ENCODE results near the gene GPC3. TPM values are rescaled to one million over a fixed set of nuclear protein-coding genes. Genes with fewer than 3 reads are reported as not detected.

The GPC3 gene
- total RNA-seq, 6 donors from 2014 or later, result 9.4 to 111 (median 57.6) TPM

GRCh38 chrX:133601116-133601515, 384.3 kb downstream of the GPC3 start:
- H3K4me1 ChIP-seq, result no peaks in the 10 kb centered on the region
- no peak overlapping the region for H3K4me3 ChIP-seq
- H3K27me3 ChIP-seq, result no peaks in the 10 kb centered on the region
- ATAC-seq (ENCODE audit: low FRiP score in 2 of 2) (no peak), DNase-seq (no peak)
- H3K9me3 ChIP-seq, result no peaks in the 10 kb centered on the region
- TF ChIP-seq CTCF (IDR thresholded peaks at IDR 0.05) (no peak), EP300 (IDR thresholded peaks at IDR 0.05) (no peak), POLR2A (IDR thresholded peaks at IDR 0.05) (no peak), POLR2AphosphoS5 (IDR thresholded peaks at IDR 0.05) (no peak)
- no peak overlapping the region for H3K27ac ChIP-seq
- 59 to 69% methylated on average over 4 of the region's 4 CpGs for WGBS, 2 donors
- no peaks in the 10 kb centered on the region for H3K36me3 ChIP-seq

DNA sequence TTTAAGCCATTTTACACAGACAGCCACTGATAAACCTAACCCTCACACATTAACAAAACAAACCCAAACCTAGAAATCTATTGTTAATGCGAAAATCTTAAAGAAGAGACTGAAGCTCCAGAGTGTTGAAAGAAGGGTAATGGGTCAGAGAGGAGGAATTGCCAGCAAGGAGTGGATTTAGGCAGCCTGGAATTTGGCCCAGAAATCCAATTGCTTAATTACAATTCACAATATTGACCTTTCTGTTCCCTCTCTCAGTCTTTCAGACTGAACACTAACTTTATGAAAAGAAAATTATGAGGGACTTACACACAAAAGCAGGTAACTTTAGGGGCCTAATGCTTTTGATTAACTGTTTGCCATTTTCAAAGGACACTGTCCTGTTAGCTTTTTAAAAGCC, 384.9 kb downstream of the GPC3 start:
- no peak for ATAC-seq (ENCODE audit: low FRiP score in 2 of 2)
- H3K27ac ChIP-seq, result no peak overlapping the region
- H3K27me3 ChIP-seq, result no peaks in the 10 kb centered on the region
- H3K4me1 ChIP-seq, result no peaks in the 10 kb centered on the region
- no peak for DNase-seq
- 52 to 71% methylated on average over 1 of the region's 1 CpG for WGBS, 2 donors
- no peaks in the 10 kb centered on the region for H3K36me3 ChIP-seq
- no peaks in the 10 kb centered on the region for H3K9me3 ChIP-seq
- no peak overlapping the region for H3K4me3 ChIP-seq
- TF ChIP-seq POLR2AphosphoS5 (IDR thresholded peaks at IDR 0.05) (no peak), EP300 (IDR thresholded peaks at IDR 0.05) (no peak), CTCF (IDR thresholded peaks at IDR 0.05) (no peak), POLR2A (IDR thresholded peaks at IDR 0.05) (no peak)

- H3K27ac ChIP-seq, result no peak overlapping the region
- H3K4me3 ChIP-seq, result no peak overlapping the region
- DNase-seq (no peak), ATAC-seq (ENCODE audit: low FRiP score in 2 of 2) (no peak)
- H3K27me3 ChIP-seq, result no peaks in the 10 kb centered on the region
- 37 to 47% methylated on average over 2 of the region's 2 CpGs for WGBS, 2 donors
- H3K9me3 ChIP-seq, result no peaks in the 10 kb centered on the region
- H3K36me3 ChIP-seq, result no peaks in the 10 kb centered on the region
- TF ChIP-seq CTCF (IDR thresholded peaks at IDR 0.05), result no peak
- TF ChIP-seq POLR2AphosphoS5 (IDR thresholded peaks at IDR 0.05), result no peak
- no peak for TF ChIP-seq POLR2A (IDR thresholded peaks at IDR 0.05)
- no peak for TF ChIP-seq EP300 (IDR thresholded peaks at IDR 0.05)
- no peaks in the 10 kb centered on the region for H3K4me1 ChIP-seq
These were observed 386.6 kb downstream of the GPC3 start for GRCh38 chrX:133598601-133599335.

DNA sequence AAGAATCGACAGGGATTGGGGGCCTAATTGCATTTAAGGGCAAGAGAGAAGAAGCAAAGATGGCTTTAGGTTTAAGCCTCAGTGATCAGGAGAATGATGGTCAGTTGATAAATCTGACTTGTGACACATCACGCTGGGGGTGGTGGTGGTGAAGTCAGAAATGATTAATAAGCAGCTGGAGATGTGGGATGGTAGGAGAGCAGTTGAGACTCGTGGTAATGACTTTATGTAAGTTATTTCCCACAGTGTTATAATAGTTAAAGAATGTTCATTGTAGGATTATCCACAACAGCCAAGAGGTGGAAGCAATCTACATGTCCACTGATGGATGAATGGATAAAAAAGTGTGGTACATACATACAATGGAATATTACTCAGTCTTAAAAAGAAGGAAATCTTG, 391.2 kb downstream of the GPC3 start:
- ATAC-seq (ENCODE audit: low FRiP score in 2 of 2) (no peak), DNase-seq (no peak)
- 75 to 78% methylated on average over 3 of the region's 3 CpGs for WGBS, 2 donors
- H3K4me3 ChIP-seq, result no peak overlapping the region
- no peak overlapping the region for H3K27ac ChIP-seq
- no peaks in the 10 kb centered on the region for H3K27me3 ChIP-seq
- TF ChIP-seq EP300 (IDR thresholded peaks at IDR 0.05), result no peak
- no peak for TF ChIP-seq CTCF (IDR thresholded peaks at IDR 0.05)
- TF ChIP-seq POLR2A (IDR thresholded peaks at IDR 0.05), result no peak
- no peak for TF ChIP-seq POLR2AphosphoS5 (IDR thresholded peaks at IDR 0.05)
- H3K4me1 ChIP-seq, result no peaks in the 10 kb centered on the region
- H3K9me3 ChIP-seq, result no peaks in the 10 kb centered on the region
- no peaks in the 10 kb centered on the region for H3K36me3 ChIP-seq

- H3K9me3 ChIP-seq, result no peaks in the 10 kb centered on the region
- H3K4me3 ChIP-seq, result no peak overlapping the region
- no peak for DNase-seq
- no peaks in the 10 kb centered on the region for H3K27me3 ChIP-seq
- ATAC-seq (ENCODE audit: low FRiP score in 2 of 2), result no peak
- TF ChIP-seq EP300 (IDR thresholded peaks at IDR 0.05), result no peak
- TF ChIP-seq CTCF (IDR thresholded peaks at IDR 0.05), result no peak
- no peak for TF ChIP-seq POLR2A (IDR thresholded peaks at IDR 0.05)
- TF ChIP-seq POLR2AphosphoS5 (IDR thresholded peaks at IDR 0.05), result no peak
- no peaks in the 10 kb centered on the region for H3K4me1 ChIP-seq
- H3K27ac ChIP-seq, result no peak overlapping the region
- WGBS, 2 donors, result 82 to 96% methylated on average over 4 to 5 of the region's 5 CpGs
- H3K36me3 ChIP-seq, result no peaks in the 10 kb centered on the region
These were observed 391.9 kb downstream of the GPC3 start for GRCh38 chrX:133593531-133593930.
